Loucy (cell line): ENCODE results near the gene OR6Y1.

Experiments
- CTCF ChIP-seq: fragments of 200-600 bp; sonication (generic); conservative IDR thresholded peaks from 2 replicates; pipeline ENCODE4 v1.5.1; 2014; ENCODE audit warnings: mild to moderate bottlenecking, antibody characterized with exemption, low read length
- EZH2phosphoT487 ChIP-seq: fragments of 200-600 bp; IDR thresholded peaks from 2 replicates; pipeline ENCODE4 v1.6.1; 2018; ENCODE audit warnings: antibody characterized with exemption, mild to moderate bottlenecking, moderate library complexity, borderline replicate concordance

- TF ChIP-seq CTCF = no peak
- no peak for TF ChIP-seq EZH2phosphoT487
These were observed 16.3 kb upstream of the OR6Y1 start, which contains the start of gene OR6P1 for GRCh38 chr1:158570480-158570879.
